Activated CD4-positive, alpha-beta T cell treated with anti-CD3 and anti-CD28 coated beads for 4 hours (primary cell): ENCODE data around the gene PANK2.
"Not testable (repeated sequence)": the region's sequence is repeated elsewhere in the genome, so short reads cannot be mapped to it uniquely, and the experiment has no call there.

Experiments
- DNase-seq, 2 donors: peaks; one replicate each; pipeline ENCODE4 v3.0.0-alpha.2; 2020

The PANK2 gene

GRCh38 chr20:3930265-3931206, 41.3 kb downstream of the PANK2 start:
- no peak for DNase-seq

DNA sequence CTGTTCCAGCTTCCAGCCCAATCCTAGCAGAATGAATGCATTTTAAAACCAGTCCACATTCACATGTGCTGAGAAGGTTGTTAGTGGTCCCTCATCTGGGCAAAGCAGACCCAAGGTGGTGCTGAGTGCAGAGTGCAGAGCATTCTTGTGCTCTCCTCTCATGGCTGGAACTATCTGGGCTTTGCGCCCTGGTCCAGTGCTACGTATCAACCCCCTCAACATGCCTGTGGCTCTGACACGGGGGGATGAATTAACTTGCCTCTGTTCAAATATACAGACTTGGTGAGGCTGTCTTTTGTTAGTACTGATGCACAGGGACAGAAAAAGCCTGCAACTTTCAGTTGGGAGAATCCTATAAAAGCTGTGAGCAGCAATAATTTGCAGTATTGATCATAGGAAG, 42.5 kb downstream of the PANK2 start:
- DNase-seq: no peak

GRCh38 chr20:3932277-3932676, 43.1 kb downstream of the PANK2 start:
- no peak for DNase-seq

DNA sequence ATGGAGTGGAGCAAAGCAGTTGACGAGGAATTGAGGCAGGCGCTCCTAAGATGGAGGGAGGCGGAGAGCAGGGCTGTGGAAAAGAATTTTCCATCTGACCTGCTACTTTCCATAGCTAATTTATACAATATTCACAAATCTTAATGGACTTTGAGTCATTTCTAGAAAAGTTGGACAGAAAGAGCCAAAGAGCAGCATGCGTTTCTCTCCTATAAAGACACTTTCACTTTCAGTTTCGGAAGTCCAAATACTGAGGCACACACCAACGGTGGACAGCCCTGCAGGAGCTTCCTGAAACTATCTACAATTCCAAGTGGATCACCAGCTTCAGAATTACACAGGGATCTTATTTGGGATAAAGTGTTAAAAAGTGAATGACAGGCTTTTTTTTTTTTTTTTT, 43.5 kb downstream of the PANK2 start:
- DNase-seq: no peak

DNA sequence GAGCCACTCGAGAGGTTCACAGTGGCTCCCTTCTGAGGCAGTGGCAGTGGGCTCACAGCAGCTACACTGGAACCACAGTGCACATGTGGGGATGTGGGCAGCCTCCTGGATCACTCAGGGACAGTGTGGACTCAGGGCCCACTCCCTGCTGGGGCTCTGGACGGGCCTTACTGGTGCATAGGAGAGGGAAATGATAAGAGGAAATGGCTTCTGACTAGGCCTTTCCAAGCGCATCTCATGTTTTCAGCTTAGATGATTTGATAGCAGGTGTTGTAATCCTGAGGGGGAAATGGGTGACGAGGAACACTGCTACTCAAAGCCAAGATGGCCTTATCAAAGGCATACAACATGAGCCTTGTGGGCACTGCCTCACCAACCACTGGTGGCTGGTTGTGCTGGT, 44.0 kb downstream of the PANK2 start:
- no peak for DNase-seq

DNA sequence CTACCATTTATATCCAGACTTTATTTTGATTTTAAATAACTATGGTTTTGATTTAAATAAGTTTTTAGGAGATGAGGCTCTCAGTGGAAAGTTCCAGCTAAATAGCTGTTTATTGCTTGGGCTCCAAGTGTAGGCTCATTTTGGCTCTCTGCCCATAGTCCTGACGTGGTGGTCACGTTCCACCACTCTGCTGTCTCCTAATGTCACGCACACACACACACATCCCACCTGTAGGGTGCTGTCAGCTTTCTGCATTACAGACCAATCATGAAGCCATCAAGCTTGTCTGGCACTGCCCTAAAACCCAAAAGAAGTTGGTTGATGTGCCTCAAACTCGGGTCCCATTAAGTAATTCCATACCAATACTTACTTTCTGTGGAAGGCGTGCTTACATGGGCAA, 45.4 kb downstream of the PANK2 start:
- DNase-seq: no peak

GRCh38 chr20:3935295-3935955, 46.2 kb downstream of the PANK2 start:
- DNase-seq: no peak

- DNase-seq: no peak
Observed at GRCh38 chr20:3935956-3936340, 46.8 kb downstream of the PANK2 start.

DNA sequence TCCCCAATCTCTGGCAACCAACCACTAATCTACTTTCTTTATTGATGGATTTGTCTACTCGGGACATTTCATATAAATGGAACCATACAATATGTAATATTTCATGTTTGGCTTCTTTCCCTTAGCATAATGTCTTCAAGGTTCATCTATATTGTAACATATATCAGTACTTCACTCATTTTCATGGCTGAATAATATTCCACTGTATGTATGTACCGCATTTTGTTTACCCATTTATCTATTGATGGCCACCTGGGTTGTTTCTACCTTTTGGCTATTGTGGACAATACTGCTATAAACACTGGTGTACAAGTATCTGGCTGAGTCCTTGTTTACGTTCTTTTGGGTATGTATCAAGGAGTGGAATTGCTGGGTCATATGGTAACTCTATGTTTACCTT, 48.4 kb downstream of the PANK2 start:
- DNase-seq: no peak

- no peak for DNase-seq
Observed at GRCh38 chr20:3940905-3941304, 51.7 kb downstream of the PANK2 start.

DNA sequence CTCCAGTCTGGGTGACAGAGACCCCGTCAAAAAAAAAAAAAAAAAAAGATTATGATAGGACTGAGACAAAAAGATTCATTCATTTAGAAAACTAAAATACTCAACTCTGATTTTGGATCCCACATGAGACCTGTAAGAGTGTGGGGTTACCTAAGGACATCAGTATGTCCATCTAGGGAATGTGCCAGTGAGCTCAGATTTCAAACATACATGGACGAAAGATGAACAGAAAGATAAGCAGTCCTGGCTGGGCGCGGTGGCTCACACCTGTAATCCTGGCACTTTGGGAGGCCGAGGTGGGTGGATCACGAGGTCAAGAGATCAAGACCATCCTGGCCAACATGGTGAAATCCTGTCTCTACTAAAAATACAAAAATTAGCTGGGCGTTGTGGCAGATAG, 57.5 kb downstream of the PANK2 start:
- not testable (repeated sequence) for DNase-seq

GRCh38 chr20:3964719-3965118, 75.5 kb downstream of the PANK2 start:
- no peak for DNase-seq

GRCh38 chr20:3966571-3966970, 77.4 kb downstream of the PANK2 start:
- DNase-seq: no peak

- DNase-seq: no peak
Observed at GRCh38 chr20:3970016-3970415, 80.8 kb downstream of the PANK2 start.

- no peak for DNase-seq
Observed at GRCh38 chr20:3971145-3971544, 82.0 kb downstream of the PANK2 start.

DNA sequence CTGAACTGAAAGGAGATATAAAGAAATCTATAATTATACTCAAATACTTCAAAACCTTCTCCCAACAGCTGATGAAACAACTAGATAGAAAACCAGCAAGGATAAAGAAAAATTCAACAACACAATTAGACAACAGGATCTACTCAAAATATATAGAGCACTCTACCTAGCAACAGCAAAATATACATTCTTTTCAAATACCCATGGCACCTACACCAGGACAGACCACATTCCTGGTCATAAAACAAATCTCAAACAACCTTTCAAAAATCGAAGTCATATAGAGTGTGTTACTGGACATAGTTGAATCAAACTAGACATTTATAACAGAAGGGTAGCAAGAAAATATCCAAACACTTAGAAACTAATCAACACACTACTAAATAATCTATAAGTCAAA, 83.0 kb downstream of the PANK2 start:
- no peak for DNase-seq

DNA sequence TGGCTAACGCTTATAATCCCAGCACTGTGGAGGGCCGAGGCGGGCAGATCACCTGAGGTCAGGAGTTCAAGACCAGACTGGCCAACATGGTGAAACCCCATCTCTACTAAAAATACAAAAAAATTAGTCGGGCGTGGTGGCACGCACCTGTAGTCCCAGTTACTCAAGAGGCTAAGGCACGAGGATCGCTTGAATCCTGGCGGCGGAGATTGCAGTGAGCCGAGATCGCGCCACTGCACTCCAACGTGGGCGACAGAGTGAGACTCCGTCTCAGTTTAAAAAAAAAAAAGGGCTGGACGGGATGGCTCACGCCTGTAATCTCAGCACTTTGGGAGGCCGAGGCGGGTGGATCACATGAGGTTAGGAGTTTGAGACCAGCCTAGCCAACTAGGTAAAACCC, 83.4 kb downstream of the PANK2 start:
- not testable (repeated sequence) for DNase-seq

- DNase-seq: no peak
Observed at GRCh38 chr20:3973705-3974104, 84.5 kb downstream of the PANK2 start.

DNA sequence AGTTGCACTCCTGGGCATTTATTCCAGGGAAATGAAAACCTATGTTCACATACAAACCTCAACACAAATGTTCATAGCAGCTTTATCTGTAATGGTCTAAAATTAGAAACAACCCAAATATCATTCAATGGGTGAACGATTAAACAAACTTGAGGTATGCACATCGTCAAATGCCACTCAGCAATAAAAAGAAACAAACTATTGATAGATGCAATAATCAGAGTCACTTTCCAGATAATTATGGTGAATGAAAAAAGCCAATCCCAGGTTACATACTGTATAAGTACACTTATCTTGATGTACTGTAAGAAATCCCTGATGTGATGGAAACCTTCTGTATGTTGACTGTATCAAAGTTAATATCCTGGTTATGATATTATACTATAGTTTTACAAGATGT, 87.3 kb downstream of the PANK2 start:
- DNase-seq: no peak
